ENCODE measurements around the gene CFC1.
"Not testable (repeated sequence)": the region's sequence is repeated elsewhere in the genome, so short reads cannot be mapped to it uniquely, and the experiment has no call there.

The CFC1 gene

DNA sequence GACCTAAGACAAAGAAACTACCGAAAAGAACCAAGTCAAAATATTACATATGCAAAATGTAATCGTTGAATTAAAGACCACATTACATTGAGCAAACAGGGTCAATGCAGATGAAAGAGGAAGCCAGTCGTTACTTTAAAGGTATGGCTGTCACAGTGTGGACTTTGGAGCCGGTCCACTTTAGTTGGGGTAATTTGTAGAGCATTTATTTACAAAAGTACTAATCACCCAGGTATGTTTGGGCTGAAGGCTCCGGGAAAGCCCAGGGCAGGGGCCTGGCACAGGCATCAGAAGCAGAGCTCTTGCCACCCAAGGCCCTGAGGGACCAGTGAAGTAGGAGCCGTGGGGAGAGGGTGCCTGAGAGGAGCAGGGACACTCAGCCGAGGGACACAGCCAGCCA, 15.8 kb downstream of the CFC1 start:
- not testable (repeated sequence) for DNase-seq (ENCODE audit: low read depth in 2 of 2)

- DNase-seq (ENCODE audit: low read depth in 2 of 2): not testable (repeated sequence)
Measured at GRCh38 chr2:130582970-130583369, 16.4 kb downstream of the CFC1 start.

DNA sequence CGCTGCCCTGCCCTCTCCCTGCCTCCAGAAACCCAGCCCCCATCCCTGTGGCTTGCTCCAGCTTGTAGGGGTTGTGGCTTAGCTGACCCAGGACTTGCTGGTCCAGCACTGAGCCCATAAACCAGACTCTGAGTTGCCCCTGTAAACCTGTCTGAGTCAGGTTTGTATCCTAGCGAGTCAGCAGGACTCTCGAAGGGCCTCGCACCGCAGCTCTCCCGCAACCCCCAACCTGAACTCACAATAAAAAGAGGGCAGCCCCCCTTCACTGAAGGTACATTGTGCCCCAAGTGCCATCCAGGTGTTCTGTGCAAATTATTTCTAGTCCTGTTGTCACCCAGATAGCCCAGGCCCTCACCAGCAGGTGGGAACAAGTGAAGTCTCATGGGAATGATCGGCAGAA, 17.9 kb downstream of the CFC1 start:
- not testable (repeated sequence) for DNase-seq (ENCODE audit: low read depth in 2 of 2)

- DNase-seq (ENCODE audit: low read depth in 2 of 2): not testable (repeated sequence)
Measured at GRCh38 chr2:130579121-130579520, 20.3 kb downstream of the CFC1 start.

- DNase-seq (ENCODE audit: low read depth in 2 of 2): not testable (repeated sequence)
Measured at GRCh38 chr2:130577559-130577958, 21.8 kb downstream of the CFC1 start.

GRCh38 chr2:130576209-130576784, 23.1 kb downstream of the CFC1 start:
- DNase-seq (ENCODE audit: low read depth in 2 of 2): not testable (repeated sequence)

GRCh38 chr2:130574230-130574629, 25.1 kb downstream of the CFC1 start:
- not testable (repeated sequence) for DNase-seq (ENCODE audit: low read depth in 2 of 2)

GRCh38 chr2:130571929-130572328, 27.4 kb downstream of the CFC1 start:
- not testable (repeated sequence) for DNase-seq (ENCODE audit: low read depth in 2 of 2)

DNA sequence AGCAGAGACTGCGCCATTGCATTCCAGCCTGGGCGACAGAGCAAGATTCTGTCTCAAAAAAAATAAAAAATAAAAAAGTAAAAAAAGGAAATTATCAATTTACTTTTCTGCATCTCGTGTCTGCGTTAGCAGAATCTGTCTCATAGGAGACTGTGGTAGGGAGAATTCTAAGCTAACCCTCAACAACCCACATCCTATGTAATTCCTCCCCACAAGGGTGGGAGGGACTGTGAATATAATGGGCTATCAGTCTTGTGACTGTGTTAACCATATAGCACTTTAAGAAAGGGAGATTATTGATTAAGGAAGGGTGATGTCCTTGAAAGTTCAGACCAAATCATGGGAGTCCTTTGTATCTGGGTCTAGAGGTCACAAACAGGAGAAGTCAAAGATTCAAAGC, 33.2 kb downstream of the CFC1 start:
- DNase-seq (ENCODE audit: low read depth in 2 of 2): not testable (repeated sequence)

GRCh38 chr2:130556441-130556840, 42.9 kb downstream of the CFC1 start:
- not testable (repeated sequence) for DNase-seq (ENCODE audit: low read depth in 2 of 2)

- not testable (repeated sequence) for DNase-seq (ENCODE audit: low read depth in 2 of 2)
Measured at GRCh38 chr2:130554178-130554577, 45.2 kb downstream of the CFC1 start.

GRCh38 chr2:130549475-130549874, 49.9 kb downstream of the CFC1 start:
- not testable (repeated sequence) for DNase-seq (ENCODE audit: low read depth in 2 of 2)

- DNase-seq (ENCODE audit: low read depth in 2 of 2): not testable (repeated sequence)
Measured at GRCh38 chr2:130548418-130548817, 51.0 kb downstream of the CFC1 start.

GRCh38 chr2:130544978-130545377, 54.4 kb downstream of the CFC1 start:
- not testable (repeated sequence) for DNase-seq (ENCODE audit: low read depth in 2 of 2)

DNA sequence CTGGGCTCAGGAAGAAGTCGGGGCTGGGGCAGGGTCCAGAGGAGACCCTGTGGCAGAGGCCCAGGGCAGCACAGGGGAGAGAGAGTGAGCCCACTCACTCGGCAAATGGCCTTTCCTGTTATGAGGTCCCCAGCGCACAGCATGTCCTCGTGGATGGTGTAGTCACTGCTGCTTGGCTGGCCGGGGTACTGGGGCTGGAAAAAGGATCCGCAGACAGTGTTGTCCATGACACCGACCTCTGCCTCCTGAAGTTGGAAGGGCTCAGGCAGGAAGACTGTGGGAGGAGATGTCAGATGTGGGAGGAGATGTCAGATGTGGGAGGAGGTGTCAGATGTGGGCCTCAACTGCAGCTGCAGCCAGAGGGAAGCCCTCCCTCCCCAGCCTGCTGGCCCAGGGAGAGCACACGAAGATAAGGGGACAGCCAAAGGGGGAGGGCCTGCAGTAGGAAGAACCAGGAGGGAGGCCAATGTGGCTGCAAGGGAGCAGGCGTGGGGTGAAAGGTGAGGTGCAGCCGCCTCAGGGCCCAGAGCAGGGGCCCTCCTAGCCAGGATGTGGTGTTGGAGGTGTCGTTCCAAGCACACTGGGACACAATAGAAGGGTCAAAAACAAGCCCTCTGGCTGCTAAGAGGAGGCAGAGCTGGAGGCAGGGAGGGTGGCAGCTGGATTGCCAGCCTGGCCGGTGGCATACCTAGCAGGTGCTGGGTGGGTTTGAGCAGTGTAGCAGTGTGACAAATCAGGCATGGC, 55.4 kb downstream of the CFC1 start:
- DNase-seq (ENCODE audit: low read depth in 2 of 2): not testable (repeated sequence)

- DNase-seq (ENCODE audit: low read depth in 2 of 2): not testable (repeated sequence)
Measured at GRCh38 chr2:130542789-130543188, 56.6 kb downstream of the CFC1 start.

All from activated CD8-positive, alpha-beta memory T cell treated with anti-CD3 and anti-CD28 coated beads for 4 hours (primary cell).